HCT116 (cell line): ENCODE results near the gene NEURL1B. TPM values are rescaled to one million over a fixed set of nuclear protein-coding genes. Genes with fewer than 3 reads are reported as not detected.

Experiments used
- ATAC-seq: fragments of 200-7000 bp; cut with Tn5 transposase; 2 replicates; pipeline ENCODE4 v1.9.1; 2020; ENCODE audit warnings: mild to moderate bottlenecking, moderate library complexity
- BruUV-seq: library from RNA; stranded (reverse); fragments of 400-500 nt; replicated peaks from 2 replicates; lab custom pipeline; 2021; lab: Mats Ljungman, UMichigan
- CTCF ChIA-PET: fragments of 300-600 bp; sonication (Branson Sonifier 250); formaldehyde crosslinking; loops from one replicate; lab custom pipeline; 2021; ENCODE audit warnings: antibody characterized with exemption; lab: Charles Lee
- POLR2A ChIA-PET: fragments of 300-600, 350-600 bp; sonication (Branson Sonifier 250); formaldehyde crosslinking; loops from one replicate; lab custom pipeline; 2021; ENCODE audit warnings: antibody characterized with exemption; lab: Charles Lee
- RAD21 ChIA-PET, 2 experiments: fragments of 300-600 bp; sonication (Branson Sonifier 250); formaldehyde crosslinking; loops; one replicate each; lab custom pipeline; 2023; ENCODE audit warnings: low total read pairs in 2 of 2; ENCODE audit not compliant: uncharacterized antibody in 2 of 2, unreplicated experiment in 2 of 2, low non-redundant PET in 1 of 2; lab: Charles Lee
- DNase-seq: peaks from one replicate; pipeline ENCODE4 v3.0.0-alpha.2; 2010; ENCODE audit warnings: low read depth, low spot score
- H2AFZ ChIP-seq: fragments of 200-600 bp; shearing (Covaris generic), sonication (generic); 2 replicates; pipeline ENCODE4 v1.6.1; 2017; ENCODE audit warnings: low read depth, mixed run types, mixed read lengths, antibody characterized with exemption, low read length; ENCODE audit not compliant: poor library complexity, severe bottlenecking
- H3K27ac ChIP-seq: 2 replicates; pipeline ENCODE4 v1.5.1; 2012; ENCODE audit warnings: low read depth, low read length
- H3K27me3 ChIP-seq: fragments of 200-600 bp; sonication (generic); 2 replicates; pipeline ENCODE4 v1.6.1; 2016; ENCODE audit warnings: mixed run types, low read length, mixed read lengths; ENCODE audit not compliant: insufficient read depth
- H3K36me3 ChIP-seq, 2 experiments: fragments of 200-500 bp in 1 of 2; fragments of 200-600 bp in 1 of 2; sonication (Bioruptor generic) in 1 of 2; sonication (generic) in 1 of 2; 2 replicates each; pipeline versions ENCODE4 v1.5.1 to v1.6.1; 2014 to 2016; ENCODE audit warnings: low read length in 2 of 2, inconsistent platforms in 1 of 2, mixed read lengths in 1 of 2, mixed run types in 1 of 2; ENCODE audit not compliant: insufficient read depth in 2 of 2, control insufficient read depth in 1 of 2
- H3K4me1 ChIP-seq, 2 experiments: fragments of 200-600 bp in 1 of 2; sonication (generic) in 1 of 2; 2 replicates each; pipeline versions ENCODE4 v1.5.1 to v1.6.1; 2012 to 2017; ENCODE audit warnings: low read length in 2 of 2, inconsistent platforms in 1 of 2, mild to moderate bottlenecking in 1 of 2, mixed read lengths in 1 of 2, mixed run types in 1 of 2, moderate library complexity in 1 of 2; ENCODE audit not compliant: insufficient read depth in 2 of 2, control insufficient read depth in 1 of 2
- H3K4me2 ChIP-seq: fragments of 200-600 bp; sonication (generic); 2 replicates; pipeline ENCODE4 v1.6.1; 2017; ENCODE audit warnings: mixed run types, low read length, mixed read lengths
- H3K4me3 ChIP-seq, 2 experiments: fragments of 200-600 bp in 1 of 2; sonication (generic) in 1 of 2; replicated peaks in 1 of 2; 2 replicates each; pipeline ENCODE4 v1.5.1; 2011 to 2016; ENCODE audit warnings: low read length in 2 of 2, control low read depth in 1 of 2, low read depth in 1 of 2, mild to moderate bottlenecking in 1 of 2, mixed read lengths in 1 of 2, mixed run types in 1 of 2
- H3K79me2 ChIP-seq: fragments of 200-600 bp; sonication (generic); 2 replicates; pipeline ENCODE4 v1.6.1; 2017; ENCODE audit warnings: mild to moderate bottlenecking, mixed run types, low read length, moderate library complexity, mixed read lengths; ENCODE audit not compliant: insufficient read depth
- H3K9ac ChIP-seq: fragments of 200-600 bp; sonication (generic); 2 replicates; pipeline ENCODE4 v1.6.1; 2016; ENCODE audit warnings: low read length, mixed read lengths
- H3K9me2 ChIP-seq: fragments of 200-600 bp; sonication (generic), shearing (Covaris generic); 2 replicates; pipeline ENCODE4 v1.6.1; 2017; ENCODE audit warnings: mixed run types, mild to moderate bottlenecking, moderate library complexity; ENCODE audit not compliant: insufficient read depth
- H3K9me3 ChIP-seq, 2 experiments: fragments of 200-500 bp in 1 of 2; fragments of 200-600 bp in 1 of 2; sonication (Bioruptor generic) in 1 of 2; sonication (generic) in 1 of 2; 2 replicates each; pipeline ENCODE4 v1.6.1; 2014 to 2017; ENCODE audit warnings: low read length in 2 of 2, mixed read lengths in 2 of 2, inconsistent platforms in 1 of 2, low read depth in 1 of 2, mild to moderate bottlenecking in 1 of 2, mixed run types in 1 of 2, moderate library complexity in 1 of 2; ENCODE audit not compliant: control insufficient read depth in 1 of 2, insufficient read depth in 1 of 2
- H4K20me1 ChIP-seq: fragments of 200-600 bp; sonication (generic), shearing (Covaris generic); 2 replicates; pipeline ENCODE4 v1.6.1; 2017; ENCODE audit warnings: mixed run types, mild to moderate bottlenecking, moderate library complexity; ENCODE audit not compliant: insufficient read depth
- CBX3 ChIP-seq: IDR thresholded peaks from 2 replicates; pipeline ENCODE4 v1.6.1; 2012; ENCODE audit warnings: low read depth
- CEBPB ChIP-seq: IDR thresholded peaks from 2 replicates; pipeline ENCODE4 v1.6.1; 2012; ENCODE audit warnings: low read depth
- CTCF ChIP-seq, 3 experiments: fragments of 200-600 bp in 1 of 3; sonication (generic) in 1 of 3; IDR thresholded peaks in 2 of 3; conservative IDR thresholded peaks in 1 of 3; 2 replicates each; pipeline ENCODE4 v1.5.1; 2012 to 2017; ENCODE audit warnings: low read depth in 2 of 3, low read length in 2 of 3, antibody characterized with exemption in 1 of 3, borderline replicate concordance in 1 of 3, control low read depth in 1 of 3, mild to moderate bottlenecking in 1 of 3, mixed read lengths in 1 of 3, mixed run types in 1 of 3, moderate library complexity in 1 of 3; ENCODE audit not compliant: insufficient read depth in 1 of 3
- EGR1 ChIP-seq: IDR thresholded peaks from 2 replicates; pipeline ENCODE4 v1.6.1; 2012; ENCODE audit warnings: low read depth
- ELF1 ChIP-seq: IDR thresholded peaks from 2 replicates; pipeline ENCODE4 v1.6.1; 2012; ENCODE audit warnings: low read depth, borderline replicate concordance
- EZH2 ChIP-seq: fragments of 200-600 bp; sonication (generic); IDR thresholded peaks from 2 replicates; pipeline ENCODE4 v1.6.1; 2017; ENCODE audit warnings: antibody characterized with exemption, mixed run types
- JUND ChIP-seq: IDR thresholded peaks from 2 replicates; pipeline ENCODE4 v1.6.1; 2012
- POLR2AphosphoS5 ChIP-seq: IDR thresholded peaks from 2 replicates; pipeline ENCODE4 v1.6.1; 2011; ENCODE audit warnings: mild to moderate bottlenecking, low read depth, low read length, moderate library complexity
- RAD21 ChIP-seq: IDR thresholded peaks from 2 replicates; pipeline ENCODE4 v1.6.1; 2012; ENCODE audit warnings: low read depth, mild to moderate bottlenecking
- SIN3A ChIP-seq: IDR thresholded peaks from 2 replicates; pipeline ENCODE4 v1.6.1; 2012; ENCODE audit warnings: low read depth
- SP1 ChIP-seq: IDR thresholded peaks from 2 replicates; pipeline ENCODE4 v1.6.1; 2012; ENCODE audit warnings: low read depth
- SRF ChIP-seq: IDR thresholded peaks from 2 replicates; pipeline ENCODE4 v1.6.1; 2012; ENCODE audit warnings: low read depth
- YY1 ChIP-seq: IDR thresholded peaks from 2 replicates; pipeline ENCODE4 v1.6.1; 2011; ENCODE audit warnings: low read length, low read depth, moderate library complexity, mild to moderate bottlenecking; ENCODE audit not compliant: insufficient replicate concordance; ENCODE audit errors: extremely low read depth
- ZNF274 ChIP-seq: fragments of 200-500 bp; sonication (Bioruptor generic); IDR thresholded peaks from 2 replicates; pipeline ENCODE4 v1.6.1; 2014; ENCODE audit warnings: mild to moderate bottlenecking, low read depth, low read length, inconsistent platforms
- intact Hi-C: fragments of 100-400 bp; cut with micrococcal nuclease; formaldehyde crosslinking; loops from 2 replicates; pipeline ENCODE4 v1.10.0; 2022
- total RNA-seq: library from RNA; stranded (reverse); gene quantifications from one replicate; pipeline ENCODE4 v1.2.1, GENCODE V29; 2021; ENCODE audit not compliant: unreplicated experiment
- TF ChIP-seq, protein P1 (sequence below): IDR thresholded peaks from 2 replicates; pipeline ENCODE4 v1.6.1; 2012
- TF ChIP-seq, protein P2 (sequence below): IDR thresholded peaks from 2 replicates; pipeline ENCODE4 v1.6.1; 2012

NEURL1B gene
- total RNA-seq, 1 experiment from 2014 or later, result 5.8 TPM

GRCh38 chr5:172647352-172648012, 6.4 kb downstream of the NEURL1B start:
- Histone ChIP-seq H3K79me2 (no peaks in the 10 kb centered on the region), H2AFZ (no peak overlapping the region), H3K27ac (no peak overlapping the region)
- no peak for DNase-seq
- POLR2A ChIA-PET, result no interaction called here
- BruUV-seq, result no TSS peak
- TF ChIP-seq RAD21 (no peak), YY1 (no peak), CBX3 (no peak), SIN3A (no peak), CEBPB (no peak)
- TF ChIP-seq, protein P1, sequence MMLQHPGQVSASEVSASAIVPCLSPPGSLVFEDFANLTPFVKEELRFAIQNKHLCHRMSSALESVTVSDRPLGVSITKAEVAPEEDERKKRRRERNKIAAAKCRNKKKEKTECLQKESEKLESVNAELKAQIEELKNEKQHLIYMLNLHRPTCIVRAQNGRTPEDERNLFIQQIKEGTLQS, result no peak
- TF ChIP-seq, all 23 proteins: peak for 0
- intact Hi-C loops, result no loop called here
- Histone ChIP-seq H3K36me3 (no peaks in the 10 kb centered on the region), H3K9ac (no peak overlapping the region), H3K9me3 (no peaks in the 10 kb centered on the region), H4K20me1 (no peaks in the 10 kb centered on the region), H3K27me3 (no peaks in the 10 kb centered on the region), H3K9me2 (no peaks in the 10 kb centered on the region), H3K4me1 (peaks cover 2 to 3% of the 10 kb centered on the region in 2 experiments; a peak in 2 of 4 replicates), H3K4me2 (no peak overlapping the region), H3K4me3 (no peak overlapping the region)
- RAD21 ChIA-PET, result no interaction called here
- CTCF ChIA-PET, result no interaction called here
- no peak for ATAC-seq

- H3K9me3 ChIP-seq, result no peaks in the 10 kb centered on the region
- no peak overlapping the region for H2AFZ ChIP-seq
- RAD21 ChIA-PET, result no interaction called here
- DNase-seq, result no peak
- POLR2A ChIA-PET, result no interaction called here
- no peaks in the 10 kb centered on the region for H3K36me3 ChIP-seq
- no peaks in the 10 kb centered on the region for H4K20me1 ChIP-seq
- no peaks in the 10 kb centered on the region for H3K79me2 ChIP-seq
- no peak overlapping the region for H3K4me2 ChIP-seq
- no peaks in the 10 kb centered on the region for H3K9me2 ChIP-seq
- no TSS peak for BruUV-seq
- H3K4me3 ChIP-seq, result no peak overlapping the region
- H3K9ac ChIP-seq, result no peak overlapping the region
- CTCF ChIA-PET, result no interaction called here
- H3K27ac ChIP-seq, result no peak overlapping the region
- ATAC-seq, result no peak
- no peaks in the 10 kb centered on the region for H3K27me3 ChIP-seq
- peaks cover 0 to 3% of the 10 kb centered on the region in 2 experiments; a peak in 1 of 4 replicates for H3K4me1 ChIP-seq
- intact Hi-C loops, result no loop called here
- TF ChIP-seq EZH2, result no peak
- no peak for TF ChIP-seq CTCF (IDR thresholded peaks at IDR 0.05 in 2 of 3, conservative IDR thresholded peaks at IDR 0.05 in 1 of 3; ENCODE audit: borderline replicate concordance in 1 of 3, insufficient read depth in 1 of 3, low read depth in 2 of 3, low read length in 2 of 3)
- no peak for TF ChIP-seq EGR1
- TF ChIP-seq, protein P1, result no peak
- TF ChIP-seq, protein P2, sequence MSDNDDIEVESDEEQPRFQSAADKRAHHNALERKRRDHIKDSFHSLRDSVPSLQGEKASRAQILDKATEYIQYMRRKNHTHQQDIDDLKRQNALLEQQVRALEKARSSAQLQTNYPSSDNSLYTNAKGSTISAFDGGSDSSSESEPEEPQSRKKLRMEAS, result no peak
- no peak for TF ChIP-seq CEBPB
- no peak for TF ChIP-seq SIN3A
- TF ChIP-seq JUND, result no peak
- no peak for TF ChIP-seq ZNF274
- no peak for TF ChIP-seq ELF1
- no peak for TF ChIP-seq POLR2AphosphoS5
- TF ChIP-seq SRF, result no peak
- no peak for TF ChIP-seq YY1
- no peak for TF ChIP-seq SP1
Measured at GRCh38 chr5:172648013-172648381, 6.9 kb downstream of the NEURL1B start.
